Endothelial cell of umbilical vein (primary cell): Measurements from ENCODE around the gene PPP1R13L. TPM values are rescaled to one million over a fixed set of nuclear protein-coding genes. Genes with fewer than 3 reads are reported as not detected.

Experiments used
- BruUV-seq: library from RNA; stranded (reverse); fragments of 400-500 nt; replicated peaks from 2 replicates; lab custom pipeline; 2021; lab: Mats Ljungman, UMichigan
- CTCF ChIA-PET: fragments of 300-600, 350-600 bp; sonication (Branson Sonifier 250); formaldehyde crosslinking; loops from one replicate; lab custom pipeline; 2021; ENCODE audit warnings: antibody characterized with exemption, inconsistent platforms; lab: Charles Lee
- POLR2A ChIA-PET: fragments of 300-600, 350-600 bp; sonication (Branson Sonifier 250); formaldehyde crosslinking; loops from one replicate; lab custom pipeline; 2021; ENCODE audit warnings: antibody characterized with exemption, inconsistent platforms; lab: Charles Lee
- DNase-seq: peaks from one replicate; pipeline ENCODE4 v3.0.0-alpha.2; 2011; ENCODE audit warnings: low read depth, low spot score
- FAIRE-seq: peaks from 2 replicates; lab custom pipeline; 2011; peaks lifted over from hg19 to GRCh38; lab: Jason Lieb, UNC
- H2AFZ ChIP-seq: 2 replicates; pipeline ENCODE4 v1.6.0; 2012; ENCODE audit warnings: low read depth, low read length, control low read depth, inconsistent platforms
- H3K27ac ChIP-seq: 2 replicates; pipeline ENCODE4 v1.5.1; 2011; ENCODE audit warnings: low read depth, mild to moderate bottlenecking, control low read depth, low read length, moderate library complexity; ENCODE audit not compliant: insufficient read depth
- H3K27me3 ChIP-seq, 2 experiments: 2 replicates each; pipeline versions ENCODE4 v1.6.0 to v1.6.1; 2011; ENCODE audit warnings: low read length in 2 of 2, mixed read lengths in 1 of 2; ENCODE audit not compliant: control insufficient read depth in 2 of 2, insufficient read depth in 2 of 2
- H3K36me3 ChIP-seq, 2 experiments: 2 replicates in 1 of 2; 3 replicates in 1 of 2; pipeline ENCODE4 v1.5.1; 2011; ENCODE audit warnings: low read length in 2 of 2, mild to moderate bottlenecking in 1 of 2, moderate library complexity in 1 of 2; ENCODE audit not compliant: control insufficient read depth in 2 of 2, insufficient read depth in 2 of 2; ENCODE audit errors: extremely low read depth in 1 of 2
- H3K4me1 ChIP-seq: 3 replicates; pipeline ENCODE4 v1.5.1; 2011; ENCODE audit warnings: mild to moderate bottlenecking, low read length; ENCODE audit not compliant: control insufficient read depth, insufficient read depth; ENCODE audit errors: extremely low read depth
- H3K4me2 ChIP-seq: 2 replicates; pipeline ENCODE4 v1.6.1; 2011; ENCODE audit warnings: low read length, control low read depth, mixed read lengths; ENCODE audit not compliant: insufficient read depth
- H3K4me3 ChIP-seq, 3 experiments: fragments of 200-600 bp in 1 of 3; sonication (generic), shearing (Covaris generic) in 1 of 3; replicated peaks in 1 of 3; 2 replicates each; pipeline ENCODE4 v1.5.1; 2011 to 2016; ENCODE audit warnings: control low read depth in 3 of 3, low read length in 3 of 3, mild to moderate bottlenecking in 2 of 3, inconsistent platforms in 1 of 3, low read depth in 1 of 3, moderate library complexity in 1 of 3; ENCODE audit not compliant: insufficient read depth in 1 of 3
- H3K79me2 ChIP-seq: 2 replicates; pipeline ENCODE4 v1.6.0; 2012; ENCODE audit warnings: low read length, inconsistent platforms; ENCODE audit not compliant: control insufficient read depth, insufficient read depth
- H3K9ac ChIP-seq: replicated peaks from 2 replicates; pipeline ENCODE3; 2011; ENCODE audit warnings: low read length, control low read depth; ENCODE audit not compliant: insufficient read depth; ENCODE audit errors: extremely low read depth
- H3K9me1 ChIP-seq: replicated peaks from 3 replicates; pipeline ENCODE4 v1.6.0; 2011; ENCODE audit warnings: mild to moderate bottlenecking, low read length; ENCODE audit not compliant: control insufficient read depth, insufficient read depth; ENCODE audit errors: extremely low read depth
- H3K9me3 ChIP-seq: replicated peaks from 2 replicates; pipeline ENCODE4 v1.5.1; 2012; ENCODE audit warnings: low read length, inconsistent platforms; ENCODE audit not compliant: control insufficient read depth, insufficient read depth
- H4K20me1 ChIP-seq: replicated peaks from 2 replicates; pipeline ENCODE3; 2011; ENCODE audit warnings: mild to moderate bottlenecking, low read length; ENCODE audit not compliant: control insufficient read depth, insufficient read depth; ENCODE audit errors: extremely low read depth
- CTCF ChIP-seq, 2 donors: IDR thresholded peaks; 1 replicate in 1 of 2; 2 replicates in 1 of 2; pipeline ENCODE4 v1.5.1; 2011; ENCODE audit warnings: low read length in 2 of 2, mild to moderate bottlenecking in 2 of 2, moderate library complexity in 2 of 2, control low read depth in 1 of 2, inconsistent platforms in 1 of 2, low read depth in 1 of 2; ENCODE audit not compliant: insufficient read depth in 1 of 2; ENCODE audit errors: extremely low read depth in 1 of 2
- EZH2 ChIP-seq: IDR thresholded peaks from 2 replicates; pipeline ENCODE4 v1.6.1; 2012; ENCODE audit warnings: borderline replicate concordance, low read depth, mild to moderate bottlenecking, moderate library complexity, low read length, inconsistent platforms; ENCODE audit not compliant: severe bottlenecking
- FOS ChIP-seq: IDR thresholded peaks from 2 replicates; pipeline ENCODE4 v1.6.1; 2011; ENCODE audit warnings: mild to moderate bottlenecking, low read length, moderate library complexity, borderline replicate concordance; ENCODE audit not compliant: insufficient read depth
- JUN ChIP-seq: IDR thresholded peaks from 2 replicates; pipeline ENCODE4 v1.6.1; 2011; ENCODE audit warnings: borderline replicate concordance, low read depth; ENCODE audit not compliant: insufficient read length, insufficient read depth
- MAX ChIP-seq: IDR thresholded peaks from 2 replicates; pipeline ENCODE4 v1.6.1; 2011; ENCODE audit not compliant: insufficient read depth, insufficient read length
- MYC ChIP-seq: IDR thresholded peaks from one replicate; pipeline ENCODE4 v1.6.1; 2011; ENCODE audit warnings: mild to moderate bottlenecking, low read depth, low read length
- POLR2AphosphoS5 ChIP-seq: IDR thresholded peaks from 2 replicates; pipeline ENCODE4 v1.6.1; 2012; ENCODE audit warnings: low read depth, mild to moderate bottlenecking, control low read depth, low read length, moderate library complexity; ENCODE audit not compliant: insufficient read depth
- dilution Hi-C: fragments of 300-500 bp; cut with MboI; formaldehyde crosslinking; loops from one replicate; pipeline ENCODE4 v1.15.0; 2019; ENCODE audit warnings: low sequenced_read_pairs; ENCODE audit not compliant: extremely low pct_ligation_motif_present
- intact Hi-C: fragments of 100-400 bp; cut with micrococcal nuclease; formaldehyde crosslinking; loops from one replicate; pipeline ENCODE4 v1.10.0; 2022
- polyA plus RNA-seq, 4 experiments: library from polyadenylated mRNA; depleted of rRNA in 3 of 4; stranded (reverse) in 3 of 4; unstranded in 1 of 4; fragments of >200 nt; gene quantifications; 2 replicates each; pipeline versions ENCODE4 v1.2.1 to v1.2.3, GENCODE V29; 2011 to 2012; ENCODE audit warnings: missing spikeins in 1 of 4
- total RNA-seq: library from RNA; stranded (reverse); gene quantifications from 2 replicates; pipeline ENCODE4 v1.2.3, GENCODE V29; 2021

The PPP1R13L gene
- total and polyA plus RNA-seq, 2 donors (not counting 3 experiments of a cell fraction or from before 2014, with no cell fraction given), result 28.5 to 77.4 TPM

GRCh38 chr19:45402298-45403061, 2.4 kb downstream of the PPP1R13L start:
- H3K9ac ChIP-seq, result peak overlapping the region; percentile 53
- peaks cover 29% of the 10 kb centered on the region for H3K4me1 ChIP-seq
- H2AFZ ChIP-seq, result no peak overlapping the region
- DNase-seq, result peak; percentile 53
- peak overlapping the region in 2 of 3 experiments; percentile 15 to 81 for H3K4me3 ChIP-seq
- H3K4me2 ChIP-seq, result peak overlapping the region; percentile 56
- peak; percentile 26 for FAIRE-seq
- H3K9me3 ChIP-seq, result no peaks in the 10 kb centered on the region
- H3K79me2 ChIP-seq, result peaks cover 50% of the 10 kb centered on the region
- BruUV-seq, result no TSS peak
- CTCF ChIA-PET, result interaction anchor here (0.6 to 6.6 kb wide), 20 partner anchors 8 to 83 kb away, joined by 3 to 101 read pairs (median 4); partner anchors contain the start of genes ERCC1 and ERCC2
- no peaks in the 10 kb centered on the region for H3K9me1 ChIP-seq
- no peaks in the 10 kb centered on the region for H3K27me3 ChIP-seq
- no peaks in the 10 kb centered on the region for H3K36me3 ChIP-seq
- H4K20me1 ChIP-seq, result no peaks in the 10 kb centered on the region
- POLR2A ChIA-PET, result interaction anchor here (0.6 to 1.7 kb wide), 2 partner anchors 67 to 89 kb away, joined by 4 read pairs; no protein-coding TSS in a partner anchor
- TF ChIP-seq POLR2AphosphoS5, result peak; percentile 72
- no peak for TF ChIP-seq FOS
- no peak for TF ChIP-seq MYC
- no peak for TF ChIP-seq JUN
- TF ChIP-seq MAX, result no peak
- TF ChIP-seq EZH2, result no peak
- TF ChIP-seq CTCF (IDR thresholded peaks at IDR 0.05; ENCODE audit: extremely low read depth in 1 of 2, insufficient read depth in 1 of 2, low read depth in 1 of 2, low read length in 2 of 2), result peak; percentile 79 to 82
- dilution Hi-C loops, result no loop called here
- intact Hi-C loops, result no loop called here
- peak overlapping the region; percentile 88 for H3K27ac ChIP-seq
